HepG2 (cell line): ENCODE results near the gene UTP15. TPM values are rescaled to one million over a fixed set of nuclear protein-coding genes. Genes with fewer than 3 reads are reported as not detected.

Experiments used
- ATAC-seq: fragments of 200-7000 bp; cut with Tn5 transposase; 3 replicates; pipeline ENCODE4 v1.9.1; 2020; ENCODE audit warnings: mild to moderate bottlenecking, moderate library complexity
- BruUV-seq: library from RNA; stranded (reverse); fragments of 400-500 nt; replicated peaks from 2 replicates; lab custom pipeline; 2021; lab: Mats Ljungman, UMichigan
- CTCF ChIA-PET: fragments of 300-600 bp; formaldehyde crosslinking; extraction: SDS; loops from one replicate; lab custom pipeline; 2021; ENCODE audit warnings: low total read pairs, inconsistent platforms, low intra/inter-chr PET ratio; lab: Yijun Ruan, JAX
- POLR2A ChIA-PET: fragments of 350-600 bp; sonication (Branson Sonifier 250); formaldehyde crosslinking; loops from one replicate; lab custom pipeline; 2020; ENCODE audit warnings: antibody characterized with exemption, inconsistent platforms; lab: Yijun Ruan, JAX
- DNase-seq: peaks from one replicate; pipeline ENCODE4 v3.0.0-alpha.2; 2015; ENCODE audit warnings: low spot score
- FAIRE-seq: peaks from 3 replicates; lab custom pipeline; 2011; peaks lifted over from hg19 to GRCh38; lab: Jason Lieb, UNC
- H2AFZ ChIP-seq: one replicate; pipeline ENCODE4 v1.6.1; 2011; ENCODE audit warnings: low read length, inconsistent platforms
- H3K27ac ChIP-seq: fragments of 300-600 bp; 3 replicates; pipeline ENCODE4 v1.8.0; 2011; ENCODE audit warnings: mixed run types, mild to moderate bottlenecking, mixed read lengths, low read length, inconsistent platforms; ENCODE audit not compliant: insufficient read depth; ENCODE audit errors: extremely low read length
- H3K27me3 ChIP-seq, 2 experiments: fragments of 200-600 bp in 1 of 2; 2 replicates in 1 of 2; 3 replicates in 1 of 2; pipeline versions ENCODE4 v1.6.0 to v1.8.0; 2011; ENCODE audit warnings: low read length in 2 of 2, mild to moderate bottlenecking in 2 of 2, moderate library complexity in 2 of 2, inconsistent platforms in 1 of 2; ENCODE audit not compliant: insufficient read depth in 2 of 2, control insufficient read depth in 1 of 2
- H3K36me3 ChIP-seq, 2 experiments: fragments of 200-600 bp in 1 of 2; replicated peaks in 1 of 2; 2 replicates in 1 of 2; 3 replicates in 1 of 2; pipeline versions ENCODE4 v1.5.1 to v1.8.0; 2011; ENCODE audit warnings: low read length in 2 of 2, inconsistent platforms in 1 of 2; ENCODE audit not compliant: insufficient read depth in 2 of 2, control insufficient read depth in 1 of 2
- H3K4me1 ChIP-seq: 2 replicates; pipeline ENCODE4 v1.5.1; 2012; ENCODE audit warnings: low read length, inconsistent platforms; ENCODE audit not compliant: insufficient read depth
- H3K4me2 ChIP-seq: 2 replicates; pipeline ENCODE4 v1.6.0; 2011; ENCODE audit warnings: low read depth, low read length, inconsistent platforms
- H3K4me3 ChIP-seq, 3 experiments: fragments of 200-600 bp in 1 of 3; sonication (generic), shearing (Covaris generic) in 1 of 3; replicated peaks in 1 of 3; 2 replicates each; pipeline ENCODE4 v1.5.1; 2011 to 2016; ENCODE audit warnings: low read length in 3 of 3, inconsistent platforms in 2 of 3, low read depth in 2 of 3, mild to moderate bottlenecking in 2 of 3, control low read depth in 1 of 3, mixed read lengths in 1 of 3; ENCODE audit not compliant: insufficient read depth in 1 of 3
- H3K79me2 ChIP-seq: one replicate; pipeline ENCODE4 v1.6.1; 2011; ENCODE audit warnings: low read length, inconsistent platforms; ENCODE audit not compliant: insufficient read depth
- H3K9ac ChIP-seq: 2 replicates; pipeline ENCODE4 v1.6.0; 2011; ENCODE audit warnings: mild to moderate bottlenecking, low read depth, low read length, inconsistent platforms; ENCODE audit not compliant: insufficient read depth
- H3K9me3 ChIP-seq: 2 replicates; pipeline ENCODE4 v1.5.1; 2012; ENCODE audit warnings: mild to moderate bottlenecking, low read length
- H4K20me1 ChIP-seq: 2 replicates; pipeline ENCODE4 v1.6.0; 2011; ENCODE audit warnings: inconsistent platforms, mild to moderate bottlenecking, low read length, moderate library complexity; ENCODE audit not compliant: insufficient read depth
- ARID4A ChIP-seq: sonication (generic); formaldehyde crosslinking; IDR thresholded peaks from 2 replicates; pipeline ENCODE4 v1.5.0; 2020; ENCODE audit warnings: mild to moderate bottlenecking, missing genetic modification reagents, borderline replicate concordance
- HCFC1 ChIP-seq: fragments of 150-350 bp; IDR thresholded peaks from 2 replicates; pipeline ENCODE4 v1.6.1; 2014; ENCODE audit warnings: low read depth, low read length
- NFKBIZ ChIP-seq: IDR thresholded peaks from 2 replicates; pipeline ENCODE4 v1.6.1; 2018; ENCODE audit warnings: missing genetic modification reagents, missing compliant biosample characterization
- NR2F6 ChIP-seq, 2 experiments: IDR thresholded peaks; 2 replicates each; pipeline ENCODE4 v1.6.1; 2016; ENCODE audit warnings: antibody characterized with exemption in 1 of 2, mild to moderate bottlenecking in 1 of 2
- SRY ChIP-seq: sonication (generic); formaldehyde crosslinking; IDR thresholded peaks from 2 replicates; pipeline ENCODE4 v1.8.0; 2022; ENCODE audit warnings: mild to moderate bottlenecking, missing genetic modification reagents
- TFE3 ChIP-seq: IDR thresholded peaks from 2 replicates; pipeline ENCODE4 v1.6.1; 2016
- ZBTB20 ChIP-seq: sonication (generic); formaldehyde crosslinking; IDR thresholded peaks from 2 replicates; pipeline ENCODE4 v1.8.1; 2023; ENCODE audit warnings: missing genetic modification reagents, low read depth, mild to moderate bottlenecking, borderline replicate concordance
- ZEB1 ChIP-seq: IDR thresholded peaks from 2 replicates; pipeline ENCODE4 v1.6.1; 2012; ENCODE audit warnings: mild to moderate bottlenecking, low read depth, inconsistent platforms; ENCODE audit not compliant: insufficient replicate concordance
- ZNF224 ChIP-seq: sonication (generic); formaldehyde crosslinking; IDR thresholded peaks from 2 replicates; pipeline ENCODE4 v1.5.0; 2020; ENCODE audit warnings: mild to moderate bottlenecking, missing genetic modification reagents
- ZNF513 ChIP-seq: sonication (generic); formaldehyde crosslinking; conservative IDR thresholded peaks from 2 replicates; pipeline ENCODE4 v1.5.0; 2020; ENCODE audit warnings: missing genetic modification reagents
- ZNF740 ChIP-seq: sonication (generic); formaldehyde crosslinking; IDR thresholded peaks from 2 replicates; pipeline ENCODE4 v1.4.0; 2020; ENCODE audit warnings: missing genetic modification reagents
- in situ Hi-C: cut with HindIII; loops from 2 replicates; pipeline ENCODE4 v1.10.0; 2017; ENCODE audit warnings: low pct_unique_long_range_greater_than_20kb; ENCODE audit not compliant: extremely low pct_ligation_motif_present
- intact Hi-C: fragments of 100-400 bp; cut with micrococcal nuclease; formaldehyde crosslinking; loops from one replicate; pipeline ENCODE4 v1.10.0; 2022; ENCODE audit not compliant: unreplicated experiment
- polyA plus RNA-seq, 8 experiments: library from polyadenylated mRNA; depleted of rRNA in 3 of 8; stranded (reverse) in 7 of 8; unstranded in 1 of 8; fragments of >200 nt; fragmentation: Illumina TruSeq in 4 of 8; extraction: Trizol in 4 of 8; gene quantifications; 2 replicates each; pipeline versions ENCODE4 v1.2.1 to v1.2.3, GENCODE V29; 2011 to 2016; ENCODE audit warnings: low read depth in 4 of 8, missing spikeins in 1 of 8, mixed read lengths in 1 of 8; ENCODE audit not compliant: insufficient read depth in 1 of 8
- total RNA-seq, 5 experiments: library from RNA; depleted of rRNA; stranded (reverse); fragments of >200 nt; fragmentation: Illumina TruSeq; extraction: Trizol; gene quantifications; 2 replicates each; pipeline ENCODE4 v1.2.3, GENCODE V29; 2016; ENCODE audit warnings: low read depth in 1 of 5

The UTP15 gene
- total and polyA plus RNA-seq, 2 of the 13 experiments (the other 11 are each of a cell fraction or from before 2014, with no cell fraction given) = 7.3 to 35.8 TPM

GRCh38 chr5:73630765-73631164 lies 65.2 kb downstream of the UTP15 start:
- CTCF ChIA-PET = interaction anchor here (1.5 kb wide), 1 partner anchor 40 kb away, joined by 3 read pairs; no protein-coding TSS in a partner anchor
- no peaks in the 10 kb centered on the region; a peak in 1 of 5 replicates for H3K27me3 ChIP-seq
- no peaks in the 10 kb centered on the region for H3K9me3 ChIP-seq
- peaks cover 7% of the 10 kb centered on the region for H4K20me1 ChIP-seq
- in situ Hi-C loops (no loop called here), intact Hi-C loops (no loop called here)
- no peak for DNase-seq
- H2AFZ ChIP-seq = no peak overlapping the region
- no peak for TF ChIP-seq HCFC1
- no peak for TF ChIP-seq ZEB1
- no peak for TF ChIP-seq ZNF513 (CRISPR knock-in tag)
- TF ChIP-seq ZBTB20 (CRISPR knock-in tag) = no peak
- TF ChIP-seq NFKBIZ (CRISPR knock-in tag) = no peak
- TF ChIP-seq ARID4A (CRISPR knock-in tag) = no peak
- no peak for TF ChIP-seq SRY (CRISPR knock-in tag)
- TF ChIP-seq NR2F6 (IDR thresholded peaks at IDR 0.05) = no peak
- no peak for TF ChIP-seq NR2F6 (CRISPR knock-in tag; IDR thresholded peaks at IDR 0.05)
- TF ChIP-seq ZNF740 (CRISPR knock-in tag) = no peak
- TF ChIP-seq TFE3 (CRISPR knock-in tag) = no peak
- TF ChIP-seq ZNF224 (CRISPR knock-in tag) = no peak
- H3K4me1 ChIP-seq = peaks cover 63% of the 10 kb centered on the region
- ATAC-seq = no peak
- H3K9ac ChIP-seq = no peak overlapping the region
- H3K36me3 ChIP-seq = no peaks in the 10 kb centered on the region
- POLR2A ChIA-PET = no interaction called here
- FAIRE-seq = no peak
- peaks cover 84% of the 10 kb centered on the region for H3K79me2 ChIP-seq
- no peak overlapping the region for H3K4me3 ChIP-seq
- BruUV-seq = no TSS peak
- H3K27ac ChIP-seq = no peak overlapping the region
- no peak overlapping the region for H3K4me2 ChIP-seq
